Neuron (in vitro differentiated cells): Measurements from ENCODE around the gene SORT1.

Experiments used
- H2AFZ ChIP-seq: one replicate; pipeline ENCODE4 v1.6.1; 2013; ENCODE audit warnings: low read depth, mild to moderate bottlenecking, inconsistent platforms, low read length, moderate library complexity
- H3K27me3 ChIP-seq: one replicate; pipeline ENCODE4 v1.6.1; 2013; ENCODE audit warnings: low read length; ENCODE audit not compliant: insufficient read depth
- H3K36me3 ChIP-seq: one replicate; pipeline ENCODE4 v1.6.1; 2013; ENCODE audit warnings: low read length; ENCODE audit not compliant: insufficient read depth
- H3K4me1 ChIP-seq: one replicate; pipeline ENCODE4 v1.6.1; 2013; ENCODE audit warnings: low read length; ENCODE audit not compliant: insufficient read depth
- H3K4me3 ChIP-seq: 2 replicates; pipeline ENCODE4 v1.5.1; 2013; ENCODE audit warnings: mild to moderate bottlenecking, low read length, moderate library complexity
- H3K9me3 ChIP-seq: one replicate; pipeline ENCODE4 v1.6.1; 2013; ENCODE audit warnings: low read length

Gene SORT1

GRCh38 chr1:109393617-109394233 lies 4.0 kb downstream of the SORT1 start:
- Histone ChIP-seq H3K36me3 (peaks cover 15% of the 10 kb centered on the region), H3K27me3 (no peaks in the 10 kb centered on the region), H3K4me3 (peak overlapping the region; percentile 24), H3K9me3 (no peaks in the 10 kb centered on the region), H2AFZ (no peak overlapping the region), H3K4me1 (peaks cover 60% of the 10 kb centered on the region)

- Histone ChIP-seq H3K9me3 (no peaks in the 10 kb centered on the region), H3K4me1 (peaks cover 54% of the 10 kb centered on the region), H3K36me3 (peaks cover 15% of the 10 kb centered on the region), H3K27me3 (no peaks in the 10 kb centered on the region), H2AFZ (no peak overlapping the region), H3K4me3 (peak overlapping the region; percentile 24)
These were observed 4.7 kb downstream of the SORT1 start for GRCh38 chr1:109392788-109393616.

- peaks cover 15% of the 10 kb centered on the region for H3K36me3 ChIP-seq
- peaks cover 54% of the 10 kb centered on the region for H3K4me1 ChIP-seq
- H2AFZ ChIP-seq = no peak overlapping the region
- no peaks in the 10 kb centered on the region for H3K9me3 ChIP-seq
- peak overlapping the region; percentile 24 for H3K4me3 ChIP-seq
- no peaks in the 10 kb centered on the region for H3K27me3 ChIP-seq
These were observed 5.5 kb downstream of the SORT1 start for GRCh38 chr1:109392037-109392787.

- Histone ChIP-seq H3K9me3 (no peaks in the 10 kb centered on the region), H3K4me3 (no peak overlapping the region)
These were observed 6.1 kb downstream of the SORT1 start for GRCh38 chr1:109391626-109392025.

GRCh38 chr1:109391157-109391556 lies 6.6 kb downstream of the SORT1 start:
- no peak overlapping the region for H3K4me3 ChIP-seq
- H3K27me3 ChIP-seq = no peaks in the 10 kb centered on the region
- no peaks in the 10 kb centered on the region for H3K9me3 ChIP-seq
- H2AFZ ChIP-seq = no peak overlapping the region
- peaks cover 49% of the 10 kb centered on the region for H3K4me1 ChIP-seq
- H3K36me3 ChIP-seq = peaks cover 15% of the 10 kb centered on the region

More at GRCh38 chr1:109391626-109392025, 6.1 kb downstream of the SORT1 start:
- Histone ChIP-seq H3K36me3 (peaks cover 15% of the 10 kb centered on the region), H2AFZ (no peak overlapping the region), H3K27me3 (no peaks in the 10 kb centered on the region), H3K4me1 (peaks cover 53% of the 10 kb centered on the region)

- H3K9me3 ChIP-seq = no peaks in the 10 kb centered on the region
- peaks cover 15% of the 10 kb centered on the region for H3K36me3 ChIP-seq
- H3K4me3 ChIP-seq = no peak overlapping the region
- no peak overlapping the region for H2AFZ ChIP-seq
- no peaks in the 10 kb centered on the region for H3K27me3 ChIP-seq
- H3K4me1 ChIP-seq = peaks cover 39% of the 10 kb centered on the region
These were observed 7.9 kb downstream of the SORT1 start for GRCh38 chr1:109389638-109390341.

GRCh38 chr1:109388884-109389637 lies 8.7 kb downstream of the SORT1 start:
- Histone ChIP-seq H3K27me3 (no peaks in the 10 kb centered on the region), H3K4me1 (peaks cover 33% of the 10 kb centered on the region), H2AFZ (no peak overlapping the region), H3K4me3 (no peak overlapping the region), H3K9me3 (peaks cover 2% of the 10 kb centered on the region), H3K36me3 (peaks cover 15% of the 10 kb centered on the region)

- H3K36me3 ChIP-seq = peaks cover 15% of the 10 kb centered on the region
- no peaks in the 10 kb centered on the region for H3K27me3 ChIP-seq
- H3K4me1 ChIP-seq = peaks cover 33% of the 10 kb centered on the region
- H2AFZ ChIP-seq = no peak overlapping the region
- peaks cover 2% of the 10 kb centered on the region for H3K9me3 ChIP-seq
- no peak overlapping the region for H3K4me3 ChIP-seq
These were observed 9.5 kb downstream of the SORT1 start for GRCh38 chr1:109388208-109388711.

GRCh38 chr1:109386054-109386717 lies 11.5 kb downstream of the SORT1 start:
- Histone ChIP-seq H3K27me3 (no peaks in the 10 kb centered on the region), H2AFZ (no peak overlapping the region), H3K4me3 (no peak overlapping the region), H3K36me3 (peaks cover 12% of the 10 kb centered on the region), H3K9me3 (peaks cover 2% of the 10 kb centered on the region), H3K4me1 (peaks cover 21% of the 10 kb centered on the region)

- Histone ChIP-seq H3K36me3 (peaks cover 6% of the 10 kb centered on the region), H3K9me3 (peaks cover 2% of the 10 kb centered on the region), H3K27me3 (no peaks in the 10 kb centered on the region), H3K4me3 (no peak overlapping the region), H3K4me1 (peaks cover 16% of the 10 kb centered on the region), H2AFZ (no peak overlapping the region)
These were observed 12.3 kb downstream of the SORT1 start for GRCh38 chr1:109385417-109385816.

GRCh38 chr1:109383854-109384253 lies 13.9 kb downstream of the SORT1 start:
- Histone ChIP-seq H3K4me3 (no peak overlapping the region), H3K9me3 (peaks cover 2% of the 10 kb centered on the region), H3K4me1 (peaks cover 16% of the 10 kb centered on the region), H3K36me3 (peaks cover 4% of the 10 kb centered on the region), H2AFZ (no peak overlapping the region), H3K27me3 (no peaks in the 10 kb centered on the region)
